ENCODE results near the gene TAF1A.

The TAF1A gene

GRCh38 chr1:222594789-222595188, 5.1 kb upstream of the TAF1A start:
- DNase-seq: no peak

- DNase-seq: no peak
Measured at GRCh38 chr1:222592171-222592570, 2.4 kb upstream of the TAF1A start.

GRCh38 chr1:222588135-222588534, 1.6 kb downstream of the TAF1A start:
- DNase-seq: no peak

GRCh38 chr1:222586842-222587241, 2.9 kb downstream of the TAF1A start:
- no peak for DNase-seq

GRCh38 chr1:222583079-222583478, 6.7 kb downstream of the TAF1A start:
- no peak for DNase-seq

- DNase-seq: no peak
Measured at GRCh38 chr1:222582099-222582774, 7.5 kb downstream of the TAF1A start.

- no peak for DNase-seq
Measured at GRCh38 chr1:222579316-222579715, 10.4 kb downstream of the TAF1A start.

GRCh38 chr1:222570837-222571236, 18.9 kb downstream of the TAF1A start:
- no peak for DNase-seq

GRCh38 chr1:222561656-222562055, 28.1 kb downstream of the TAF1A start:
- no peak for DNase-seq

GRCh38 chr1:222557574-222557973, 32.2 kb downstream of the TAF1A start:
- DNase-seq: no peak

- no peak for DNase-seq
Measured at GRCh38 chr1:222557148-222557547, 32.6 kb downstream of the TAF1A start.

GRCh38 chr1:222555992-222556615, 33.6 kb downstream of the TAF1A start:
- no peak for DNase-seq

GRCh38 chr1:222554177-222554576, 35.6 kb downstream of the TAF1A start:
- DNase-seq: no peak

- no peak for DNase-seq
Measured at GRCh38 chr1:222552882-222553281, 36.9 kb downstream of the TAF1A start.

GRCh38 chr1:222547944-222548671, 41.6 kb downstream of the TAF1A start, which contains the start of gene HHIPL2:
TSS of gene HHIPL2 (minus strand) at chr1:222548104. CDS start at chr1:222548044, 60 bp downstream.
- no peak for DNase-seq

GRCh38 chr1:222547260-222547614, 42.5 kb downstream of the TAF1A start:
- DNase-seq: no peak

GRCh38 chr1:222546548-222547259, 43.0 kb downstream of the TAF1A start:
- no peak for DNase-seq

- no peak for DNase-seq
Measured at GRCh38 chr1:222546091-222546490, 43.6 kb downstream of the TAF1A start.

- no peak for DNase-seq
Measured at GRCh38 chr1:222543817-222544216, 45.9 kb downstream of the TAF1A start.

GRCh38 chr1:222540598-222540995, 49.1 kb downstream of the TAF1A start:
- no peak for DNase-seq

GRCh38 chr1:222539951-222540597, 49.7 kb downstream of the TAF1A start:
- no peak for DNase-seq

- DNase-seq: no peak
Measured at GRCh38 chr1:222535455-222535854, 54.3 kb downstream of the TAF1A start.

- DNase-seq: no peak
Measured at GRCh38 chr1:222530852-222531251, 58.9 kb downstream of the TAF1A start.

Data from activated CD8-positive, alpha-beta memory T cell treated with anti-CD3 and anti-CD28 coated beads, Interleukin-2, amount 50 U/mL, for 4 hours (primary cell).